ENCODE data around the gene CDK10.
"Not testable (repeated sequence)": the region's sequence is repeated elsewhere in the genome, so short reads cannot be mapped to it uniquely, and the experiment has no call there.

The CDK10 gene, protein sequence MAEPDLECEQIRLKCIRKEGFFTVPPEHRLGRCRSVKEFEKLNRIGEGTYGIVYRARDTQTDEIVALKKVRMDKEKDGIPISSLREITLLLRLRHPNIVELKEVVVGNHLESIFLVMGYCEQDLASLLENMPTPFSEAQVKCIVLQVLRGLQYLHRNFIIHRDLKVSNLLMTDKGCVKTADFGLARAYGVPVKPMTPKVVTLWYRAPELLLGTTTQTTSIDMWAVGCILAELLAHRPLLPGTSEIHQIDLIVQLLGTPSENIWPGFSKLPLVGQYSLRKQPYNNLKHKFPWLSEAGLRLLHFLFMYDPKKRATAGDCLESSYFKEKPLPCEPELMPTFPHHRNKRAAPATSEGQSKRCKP

DNA sequence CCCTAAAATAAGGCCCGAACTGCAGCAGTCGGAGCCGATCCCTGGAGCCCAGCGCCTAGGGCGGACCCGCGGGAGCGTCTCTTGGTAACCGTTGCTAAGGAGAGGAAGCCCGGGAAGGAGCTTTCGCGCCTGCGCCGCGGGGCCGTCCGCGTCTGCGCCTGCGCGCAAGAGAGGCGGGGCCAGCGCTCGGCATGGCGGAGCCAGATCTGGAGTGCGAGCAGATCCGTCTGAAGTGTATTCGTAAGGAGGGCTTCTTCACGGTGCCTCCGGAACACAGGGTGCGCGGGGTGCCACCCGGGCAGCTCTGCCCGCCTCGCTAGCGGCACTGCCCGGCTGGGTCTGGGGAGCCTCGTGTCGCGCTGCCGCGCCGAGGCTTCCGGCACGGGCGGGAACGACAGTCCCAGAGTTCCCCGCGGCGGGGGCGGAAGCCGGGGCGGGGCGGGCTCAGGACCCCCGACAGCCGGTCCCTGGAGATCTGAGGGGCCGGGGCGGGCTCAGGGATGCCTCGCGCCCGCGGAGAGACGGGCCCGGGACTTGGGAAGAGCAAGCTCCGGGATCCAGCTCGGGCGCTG, at the start of gene CDK10:
Gene CDK10, plus strand, starts transcription at position 170 of the 572 bp plus-strand sequence. Its CDS starts 22 bp downstream, at position 192.
- peak; percentile 46 for DNase-seq

DNA sequence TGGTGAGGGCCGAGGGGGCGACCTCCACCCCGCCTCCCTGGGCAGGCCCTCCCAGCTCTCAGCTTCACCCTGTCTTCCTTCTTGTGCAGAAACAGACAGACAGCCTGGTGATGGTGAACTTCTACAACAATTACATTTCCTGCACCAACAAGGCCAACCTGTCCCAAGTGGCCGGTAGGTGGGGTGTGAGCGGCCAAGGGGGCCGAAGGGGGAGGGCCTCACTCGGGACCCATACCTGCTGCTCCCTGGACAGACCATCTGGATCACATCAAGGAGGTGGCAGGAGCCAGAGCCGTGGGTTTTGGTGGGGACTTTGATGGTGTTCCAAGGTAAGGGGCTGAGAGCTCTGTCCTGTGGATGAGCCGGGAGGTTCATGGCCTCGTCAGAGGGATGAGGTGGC, 49.1 kb upstream of the CDK10 start:
- DNase-seq, result no peak

GRCh38 chr16:89638455-89638854, 48.0 kb upstream of the CDK10 start:
- DNase-seq, result no peak

DNA sequence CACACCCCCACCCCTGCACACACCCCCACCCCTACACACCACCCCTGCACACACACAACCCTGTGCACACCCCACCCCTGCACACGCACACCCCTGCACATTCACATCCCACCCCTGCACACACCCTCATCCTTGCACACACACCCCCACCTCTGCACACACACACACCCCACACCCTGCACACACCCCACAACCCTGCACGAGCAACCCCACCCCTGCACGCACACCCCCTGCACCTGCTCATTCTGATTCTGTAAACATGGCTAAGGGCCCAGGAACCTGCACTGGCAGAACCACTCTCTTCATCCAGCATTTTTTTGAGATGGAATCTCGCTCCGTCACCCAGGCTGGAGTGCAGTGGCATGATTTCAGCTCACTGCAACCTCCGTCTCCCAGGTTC, 47.1 kb upstream of the CDK10 start:
- no peak for DNase-seq

- no peak for DNase-seq
Observed at GRCh38 chr16:89641458-89642119, 44.9 kb upstream of the CDK10 start.

DNA sequence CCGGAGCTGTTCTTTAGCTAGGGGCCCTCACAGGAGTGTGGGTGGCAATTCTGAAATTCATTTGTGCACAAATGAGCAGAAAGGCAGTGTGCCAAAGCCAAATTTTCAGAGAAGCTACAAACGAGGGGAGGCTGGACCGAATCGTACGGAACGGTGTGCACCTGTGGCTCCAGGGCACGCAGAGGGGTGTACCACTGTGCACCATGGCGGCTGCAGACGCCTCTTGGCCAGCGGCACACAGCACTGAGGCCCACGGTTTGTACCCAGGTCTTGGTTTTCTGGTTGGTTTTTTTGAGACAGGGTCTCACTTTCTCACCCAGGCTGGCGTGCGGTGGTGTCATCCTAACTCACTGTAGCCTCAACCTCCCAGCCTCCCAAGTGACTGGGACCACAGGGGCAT, 43.9 kb upstream of the CDK10 start:
- no peak for DNase-seq

DNA sequence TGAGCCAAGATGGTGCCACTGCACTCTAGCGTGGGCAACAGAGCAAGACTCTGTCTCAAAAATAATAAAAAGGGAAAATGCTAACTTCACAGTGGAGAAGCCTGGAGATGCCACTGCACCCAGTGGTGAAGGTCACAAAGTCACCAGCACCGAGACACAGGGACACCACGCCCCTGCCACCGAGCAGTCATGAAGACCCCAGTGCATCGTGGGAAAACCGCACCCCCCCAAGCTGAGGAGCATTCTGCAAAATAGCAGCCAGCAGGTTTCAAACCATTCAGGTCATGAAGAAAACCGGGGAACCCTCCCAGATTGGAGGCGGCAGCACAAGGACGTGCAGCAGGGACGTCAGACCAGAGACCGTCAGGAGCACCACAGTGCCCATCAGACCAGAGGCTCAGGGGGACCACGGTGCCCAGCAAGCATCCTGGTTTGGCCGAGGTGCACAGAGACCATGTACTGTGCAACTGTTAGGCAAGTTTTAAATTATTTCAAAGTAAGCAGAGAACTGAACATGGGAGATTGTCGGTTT, 42.7 kb upstream of the CDK10 start:
- no peak for DNase-seq

DNA sequence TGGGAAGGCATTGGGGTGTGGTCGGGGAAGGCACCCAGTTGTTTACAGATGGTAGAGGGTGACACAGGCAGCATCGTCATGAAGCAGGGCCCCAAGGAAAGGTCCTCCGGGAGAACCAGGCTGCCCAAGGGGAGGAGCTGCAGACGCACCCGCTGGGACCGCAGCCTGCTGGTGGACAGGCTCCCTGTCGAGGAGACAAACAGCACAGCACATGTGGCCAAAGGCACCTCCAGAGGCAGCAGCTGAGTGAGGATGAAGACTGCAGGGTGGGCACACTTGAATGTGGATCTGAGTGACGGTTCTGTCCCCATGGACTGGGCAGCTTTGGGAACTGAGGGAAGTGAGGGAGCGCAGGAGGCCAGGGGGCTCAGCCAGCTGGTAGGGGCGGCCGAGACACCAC, 41.4 kb upstream of the CDK10 start:
- DNase-seq, result no peak

DNA sequence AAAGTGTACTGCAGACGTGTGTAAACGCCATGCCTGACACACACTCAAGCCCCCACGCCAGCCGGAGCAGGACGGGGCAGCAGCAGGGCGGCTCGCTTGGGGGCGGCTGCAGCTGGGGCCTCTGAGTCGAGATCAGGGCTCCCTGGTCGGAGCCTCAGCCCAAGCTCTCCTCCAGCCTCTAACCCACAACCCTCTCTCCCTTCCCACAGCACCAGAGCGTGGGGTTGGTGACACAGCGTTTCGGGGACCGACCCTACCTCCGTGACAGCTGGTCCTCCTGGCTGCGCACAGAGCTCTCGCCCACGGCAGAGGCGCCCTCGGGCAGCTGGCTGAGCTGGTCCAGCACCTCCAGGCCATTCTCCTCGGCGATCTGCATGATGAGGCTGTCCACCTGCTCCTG, 40.2 kb upstream of the CDK10 start:
- no peak for DNase-seq

- no peak for DNase-seq
Observed at GRCh38 chr16:89646906-89647305, 39.6 kb upstream of the CDK10 start.

DNA sequence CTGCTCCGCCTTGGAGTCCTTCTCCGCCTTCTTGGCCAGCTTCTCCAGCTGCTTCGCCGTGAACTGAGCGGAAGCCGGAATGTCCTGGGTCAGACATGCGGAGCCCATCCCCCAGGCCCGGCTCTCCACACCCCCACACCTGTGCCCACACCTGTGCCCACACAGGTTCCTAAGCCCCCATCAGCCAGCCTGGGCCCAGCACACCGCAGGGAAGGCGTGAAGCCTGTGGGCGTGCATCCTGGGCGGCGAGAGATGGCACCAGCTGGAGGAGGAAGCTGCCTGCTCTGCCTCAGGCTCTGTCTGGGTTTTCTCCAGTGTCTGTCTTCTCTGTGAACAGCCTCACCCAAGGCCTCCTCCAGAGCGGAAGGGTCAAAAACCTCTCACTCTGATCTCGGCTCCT, 34.9 kb upstream of the CDK10 start:
- no peak for DNase-seq

DNA sequence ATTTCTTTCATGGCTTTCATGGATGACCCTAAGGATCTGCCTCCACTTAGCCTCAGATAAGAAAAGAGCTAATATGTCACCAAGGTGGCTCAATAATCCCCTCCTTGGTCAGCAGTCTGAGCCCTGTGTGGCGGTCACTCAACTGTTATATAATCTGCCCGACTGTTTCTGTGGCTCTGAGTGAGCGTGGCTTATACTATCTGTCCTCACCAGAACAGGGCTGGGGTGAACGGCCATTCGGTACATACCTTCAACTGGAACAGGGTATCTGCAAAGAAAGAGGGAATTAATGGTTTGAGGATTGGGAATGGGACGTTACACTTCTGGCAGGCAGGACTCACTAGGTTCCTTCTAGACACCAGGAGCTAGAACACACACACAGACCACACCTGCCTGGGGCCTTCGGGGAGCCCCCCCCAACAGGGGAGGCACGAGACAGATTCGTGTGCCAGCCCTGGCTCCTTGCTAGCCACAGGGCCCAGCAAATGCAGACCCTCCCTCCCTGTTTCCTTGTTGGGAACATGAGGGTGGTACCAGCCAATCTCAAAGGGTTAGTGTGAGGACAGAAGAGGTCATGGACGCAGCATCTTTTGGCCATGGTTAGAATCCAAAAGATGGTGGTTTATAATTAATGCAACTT, 32.7 kb upstream of the CDK10 start:
- no peak for DNase-seq

DNA sequence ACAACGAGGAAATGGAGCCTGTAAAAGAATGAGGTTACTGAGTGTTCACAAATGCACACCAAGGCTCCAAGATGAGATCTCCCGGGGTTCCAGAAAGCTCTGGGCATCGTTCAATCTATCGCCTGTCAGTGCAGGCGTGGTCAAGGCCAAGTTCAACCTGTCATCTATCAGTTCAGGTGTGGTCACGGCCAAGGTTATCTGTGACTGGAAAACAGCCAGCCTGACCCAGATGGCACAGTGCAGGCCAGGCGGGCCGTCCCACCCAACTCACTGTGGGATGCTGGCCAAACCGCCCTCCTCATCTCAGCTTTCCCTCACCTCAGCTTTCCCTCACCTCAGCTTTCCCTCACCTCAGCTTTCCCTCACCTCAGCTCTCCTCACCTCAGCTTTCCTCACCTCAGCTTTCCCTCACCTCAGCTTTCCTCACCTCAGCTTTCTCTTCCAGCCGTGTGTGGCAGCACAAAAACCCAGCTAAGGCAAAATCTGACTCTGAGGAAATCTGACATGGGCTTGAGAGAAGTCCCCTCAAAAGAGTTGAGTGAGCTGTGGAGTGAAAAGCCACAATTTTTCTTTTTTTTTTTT, 31.3 kb upstream of the CDK10 start:
- no peak for DNase-seq

- DNase-seq, result no peak
Observed at GRCh38 chr16:89656435-89657121, 29.9 kb upstream of the CDK10 start.

- DNase-seq, result peak; percentile 85
Observed at GRCh38 chr16:89657442-89658220, 28.9 kb upstream of the CDK10 start, which contains the start of the genes CHMP1A and SPATA33. Gene CHMP1A (minus strand): TSS chr16:89657708. CDS start chr16:89657588, 120 bp downstream. Gene SPATA33 (plus strand): TSS chr16:89657836. CDS start chr16:89657912, 76 bp downstream.

DNA sequence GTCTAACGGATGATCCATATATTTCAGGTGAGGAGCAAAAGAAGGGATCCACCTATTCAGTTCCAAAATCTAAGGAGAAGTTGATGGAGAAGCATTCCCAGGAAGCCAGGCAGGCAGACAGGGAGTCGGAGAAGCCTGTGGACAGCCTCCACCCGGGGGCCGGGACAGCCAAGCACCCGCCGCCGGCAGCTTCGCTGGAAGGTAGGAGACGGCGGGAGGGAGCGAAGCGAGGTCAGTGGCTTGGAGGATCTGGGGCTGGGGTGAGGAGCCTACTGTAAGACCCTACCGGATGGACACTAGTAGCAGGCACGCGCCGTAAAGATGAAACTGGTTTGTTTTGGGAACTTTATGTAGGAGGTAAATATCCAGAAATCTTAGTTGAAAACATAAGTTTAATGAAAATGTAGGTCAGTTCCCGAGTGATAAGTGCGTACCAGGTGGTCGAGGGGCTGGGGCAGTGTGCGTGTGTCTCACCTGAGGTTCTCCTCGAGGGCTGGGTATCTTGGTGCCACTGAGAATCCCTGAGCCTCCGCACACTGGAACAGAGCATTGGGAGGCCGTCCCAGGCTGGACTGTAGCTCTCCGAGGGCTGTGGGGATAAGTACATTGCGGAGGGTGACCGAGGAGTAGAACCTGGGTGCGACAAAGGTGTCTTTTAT, 28.1 kb upstream of the CDK10 start:
- no peak for DNase-seq

GRCh38 chr16:89660146-89660545, 26.3 kb upstream of the CDK10 start:
- DNase-seq, result no peak

DNA sequence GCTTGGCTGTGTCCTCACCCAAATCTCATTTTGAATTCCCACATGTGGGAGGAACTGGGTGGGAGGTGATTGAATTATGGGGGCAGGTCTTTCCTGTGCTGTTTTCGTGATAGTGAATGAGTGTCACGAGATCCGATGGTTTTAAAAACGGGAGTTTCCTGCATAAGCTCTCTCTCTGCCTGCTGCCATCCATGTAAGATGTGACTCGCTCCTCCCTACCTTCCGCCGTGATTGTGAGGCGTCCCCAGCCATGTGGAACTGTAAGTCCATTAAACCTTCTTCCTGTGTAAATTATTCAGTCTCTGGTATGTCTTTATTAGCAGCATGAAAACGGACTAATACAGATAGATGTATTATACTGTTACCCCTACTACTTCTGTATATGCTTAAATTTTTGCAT, 25.3 kb upstream of the CDK10 start:
- DNase-seq, result no peak

DNA sequence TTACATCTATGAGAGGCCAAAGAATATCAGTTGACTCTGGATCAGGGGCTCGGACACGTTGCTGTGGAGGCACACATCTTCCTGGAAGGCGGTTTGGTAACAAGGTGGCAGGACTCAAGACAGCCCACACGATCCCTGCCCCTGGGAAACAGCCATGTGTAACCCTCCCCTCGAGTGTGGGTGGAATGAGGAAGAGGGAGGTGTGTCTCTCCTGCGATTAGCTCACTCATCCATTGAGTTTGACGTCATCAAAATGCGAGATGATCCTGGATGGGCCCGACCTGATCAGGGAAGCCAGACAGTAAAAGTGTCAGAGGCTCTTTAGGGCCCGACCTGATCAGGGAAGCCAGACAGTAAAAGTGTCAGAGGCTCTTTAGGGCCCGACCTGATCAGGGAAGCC, 22.3 kb upstream of the CDK10 start:
- not testable (repeated sequence) for DNase-seq

DNA sequence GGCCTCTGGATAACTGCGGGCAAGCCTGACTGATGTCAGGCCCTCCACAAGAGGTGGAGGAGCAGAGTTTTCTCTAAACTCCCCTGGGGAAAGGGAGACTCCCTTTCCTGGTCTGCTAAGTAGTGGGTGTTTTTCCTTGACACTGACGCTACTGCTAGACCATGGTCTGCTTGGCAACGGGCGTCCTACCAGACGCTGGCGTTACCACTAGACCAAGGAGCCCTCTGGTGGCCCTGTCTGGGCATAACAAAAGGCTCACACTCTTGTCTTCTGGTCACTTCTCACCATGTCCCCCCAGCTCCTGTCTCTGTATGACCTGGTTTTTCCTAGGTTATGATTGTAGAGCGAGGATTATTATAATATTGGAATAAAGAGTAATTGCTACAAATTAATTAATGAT, 19.5 kb upstream of the CDK10 start:
- not testable (repeated sequence) for DNase-seq

GRCh38 chr16:89667633-89668032, 18.9 kb upstream of the CDK10 start:
- no peak for DNase-seq
